B cell (primary cell): ENCODE results near the gene ZNF304. TPM values are rescaled to one million over a fixed set of nuclear protein-coding genes. Genes with fewer than 3 reads are reported as not detected.

ENCODE experiments used
- ATAC-seq: fragments of 200-7000 bp; cut with Tn5 transposase; one replicate; pipeline ENCODE4 v1.10.0; 2021; ENCODE audit warnings: low read depth, mild to moderate bottlenecking, moderate number of reproducible peaks, moderate library complexity
- CTCF ChIA-PET: fragments of 350-600 bp; sonication (Branson Sonifier 250); formaldehyde crosslinking; loops from one replicate; lab custom pipeline; 2021; ENCODE audit warnings: antibody characterized with exemption, inconsistent platforms; lab: Charles Lee
- POLR2A ChIA-PET: fragments of 350-600 bp; sonication (Branson Sonifier 250); formaldehyde crosslinking; loops from one replicate; lab custom pipeline; 2021; ENCODE audit warnings: antibody characterized with exemption; lab: Charles Lee
- DNase-seq: peaks from one replicate; pipeline ENCODE4 v3.0.0; 2013
- H2AFZ ChIP-seq: 2 replicates; pipeline ENCODE4 v1.6.1; 2012; ENCODE audit warnings: mild to moderate bottlenecking, low read depth, low read length; ENCODE audit not compliant: insufficient read depth, poor library complexity, severe bottlenecking
- H3K27ac ChIP-seq, 2 donors: 1 replicate in 1 of 2; 2 replicates in 1 of 2; pipeline ENCODE4 v1.5.1; 2012 to 2013; ENCODE audit warnings: low read length in 2 of 2, mild to moderate bottlenecking in 2 of 2, moderate library complexity in 1 of 2
- H3K27me3 ChIP-seq, 4 experiments: fragments of 200-600 bp in 1 of 4; sonication (generic) in 1 of 4; replicated peaks in 1 of 4; 1 replicate in 2 of 4; 2 replicates in 2 of 4; pipeline versions ENCODE4 v1.6.1 to v1.7.0; 2013 to 2016; ENCODE audit warnings: low read length in 3 of 4, mild to moderate bottlenecking in 2 of 4, mixed read lengths in 1 of 4, moderate library complexity in 1 of 4; ENCODE audit not compliant: insufficient read depth in 4 of 4, control insufficient read depth in 3 of 4; ENCODE audit errors: control extremely low read depth in 1 of 4
- H3K36me3 ChIP-seq, 2 experiments: replicated peaks in 1 of 2; 1 replicate in 1 of 2; 2 replicates in 1 of 2; pipeline versions ENCODE4 v1.6.1 to v1.7.1; 2013; ENCODE audit warnings: low read length in 1 of 2; ENCODE audit not compliant: insufficient read depth in 2 of 2, control insufficient read depth in 1 of 2; ENCODE audit errors: control extremely low read depth in 1 of 2, extremely low read depth in 1 of 2
- H3K4me1 ChIP-seq, 2 donors: fragments of 200-600 bp in 1 of 2; sonication (generic) in 1 of 2; 1 replicate in 1 of 2; 2 replicates in 1 of 2; pipeline versions ENCODE4 v1.5.1 to v1.6.1; 2013 to 2017; ENCODE audit warnings: low read length in 2 of 2; ENCODE audit not compliant: control insufficient read depth in 2 of 2, insufficient read depth in 2 of 2
- H3K4me2 ChIP-seq: replicated peaks from 2 replicates; pipeline ENCODE3; 2012; ENCODE audit warnings: mild to moderate bottlenecking, low read depth, low read length; ENCODE audit not compliant: poor library complexity, severe bottlenecking
- H3K4me3 ChIP-seq, 5 experiments: fragments of 200-600 bp in 1 of 5; sonication (generic) in 1 of 5; 1 replicate in 3 of 5; 2 replicates in 2 of 5; pipeline versions ENCODE4 v1.5.1 to v1.7.0; 2011 to 2016; ENCODE audit warnings: low read length in 4 of 5, mild to moderate bottlenecking in 4 of 5, low read depth in 2 of 5, control low read depth in 1 of 5, moderate library complexity in 1 of 5; ENCODE audit not compliant: insufficient read depth in 1 of 5; ENCODE audit errors: control extremely low read depth in 1 of 5, extremely low read depth in 1 of 5
- H3K79me2 ChIP-seq: fragments of 200-600 bp; sonication (generic); one replicate; pipeline ENCODE4 v1.6.0; 2016; ENCODE audit warnings: low read length; ENCODE audit not compliant: control insufficient read depth, insufficient read depth
- H3K9ac ChIP-seq: fragments of 200-600 bp; sonication (generic); 2 replicates; pipeline ENCODE4 v1.6.1; 2017; ENCODE audit warnings: mild to moderate bottlenecking, low read length, moderate library complexity
- H3K9me3 ChIP-seq, 3 donors: one replicate each; pipeline versions ENCODE4 v1.6.1 to v1.7.1; 2013; ENCODE audit warnings: low read length in 2 of 3; ENCODE audit not compliant: control insufficient read depth in 2 of 3, insufficient read depth in 1 of 3; ENCODE audit errors: control extremely low read depth in 1 of 3
- H4K20me1 ChIP-seq: 2 replicates; pipeline ENCODE4 v1.6.0; 2012; ENCODE audit warnings: mild to moderate bottlenecking, low read length; ENCODE audit not compliant: insufficient read depth, control insufficient read depth, poor library complexity, severe bottlenecking
- H3K27ac Mint-ChIP-seq: one replicate; pipeline ENCODE4 v1.8.0; 2021; ENCODE audit warnings: mixed read lengths
- H3K27me3 Mint-ChIP-seq: one replicate; pipeline ENCODE4 v1.8.0; 2021; ENCODE audit warnings: mixed read lengths
- H3K4me1 Mint-ChIP-seq: one replicate; pipeline ENCODE4 v1.8.0; 2021; ENCODE audit warnings: mixed read lengths
- H3K4me3 Mint-ChIP-seq: one replicate; pipeline ENCODE4 v1.8.0; 2021; ENCODE audit warnings: mixed read lengths
- H3K9me3 Mint-ChIP-seq: one replicate; pipeline ENCODE4 v1.8.0; 2022; ENCODE audit warnings: mixed read lengths; ENCODE audit not compliant: insufficient read depth
- CTCF ChIP-seq: fragments of 200-600 bp; IDR thresholded peaks from one replicate; pipeline ENCODE4 v1.8.0; 2022; ENCODE audit warnings: antibody characterized with exemption, mild to moderate bottlenecking
- EZH2 ChIP-seq: IDR thresholded peaks from 2 replicates; pipeline ENCODE4 v1.6.1; 2012; ENCODE audit warnings: borderline replicate concordance, low read depth, mild to moderate bottlenecking, moderate library complexity, low read length; ENCODE audit not compliant: insufficient read depth, poor library complexity, severe bottlenecking
- whole genome bisulfite sequencing: methylation state at CpG from one replicate; pipeline ENCODE4 v1.1.5; 2013; ENCODE audit warnings: missing lambda C conversion rate; ENCODE audit not compliant: insufficient coverage; 5-methylcytosine and 5-hydroxymethylcytosine counted together
- intact Hi-C: fragments of 100-400 bp; cut with micrococcal nuclease; formaldehyde crosslinking; loops from one replicate; pipeline ENCODE4 v1.10.0; 2022
- polyA plus RNA-seq: library from polyadenylated mRNA; depleted of rRNA; stranded (reverse); fragments of >200 nt; gene quantifications from 2 replicates; pipeline ENCODE4 v1.2.3, GENCODE V29; 2012
- total RNA-seq, 2 donors: library from RNA; stranded (reverse); fragments of 120-200 nt in 1 of 2; gene quantifications; 1 replicate in 1 of 2; 2 replicates in 1 of 2; pipeline versions ENCODE4 v1.2.3 to v1.2.4, GENCODE V29; 2013 to 2022

ZNF304 gene
- total and polyA plus RNA-seq, 2 donors (not counting 1 experiment from before 2014, with no cell fraction given), result 5.0 to 16.2 TPM

- TF ChIP-seq CTCF, result no peak
- no peak for TF ChIP-seq EZH2
- Histone ChIP-seq H3K36me3 (peaks cover 5 to 49% of the 10 kb centered on the region in 2 experiments), H3K4me3 (no peak overlapping the region), H2AFZ (no peak overlapping the region), H3K79me2 (peaks cover 5% of the 10 kb centered on the region), H3K27me3 (no peaks in the 10 kb centered on the region), H3K4me2 (no peak overlapping the region), H3K4me1 (no peaks in the 10 kb centered on the region), H3K9ac (no peak overlapping the region), H3K9me3 (peaks cover 11 to 41% (median 38%) of the 10 kb centered on the region in 3 donors), H4K20me1 (no peaks in the 10 kb centered on the region), H3K27ac (no peak overlapping the region)
- Mint-ChIP-seq H3K9me3 (peaks cover 17% of the 10 kb centered on the region), H3K4me3 (no peak overlapping the region), H3K27me3 (no peaks in the 10 kb centered on the region), H3K27ac (no peak overlapping the region), H3K4me1 (no peaks in the 10 kb centered on the region)
- intact Hi-C loops, result no loop called here
- ChIA-PET POLR2A (no interaction called here), CTCF (no interaction called here)
- DNase-seq, result no peak
- ATAC-seq, result no peak
- 90% methylated on average over 5 of the region's 6 CpGs for WGBS
Measured at GRCh38 chr19:57376151-57376550, 25.1 kb downstream of the ZNF304 start.

- no peak overlapping the region for H3K27ac Mint-ChIP-seq
- no peaks in the 10 kb centered on the region for H3K4me1 Mint-ChIP-seq
- ATAC-seq, result no peak
- peaks cover 4 to 41% of the 10 kb centered on the region in 2 experiments for H3K36me3 ChIP-seq
- H3K4me2 ChIP-seq, result no peak overlapping the region
- intact Hi-C loops, result no loop called here
- no peak overlapping the region for H3K4me3 Mint-ChIP-seq
- ChIA-PET POLR2A (no interaction called here), CTCF (no interaction called here)
- H2AFZ ChIP-seq, result no peak overlapping the region
- H3K27ac ChIP-seq, result no peak overlapping the region
- H3K27me3 ChIP-seq, result no peaks in the 10 kb centered on the region
- DNase-seq, result no peak
- TF ChIP-seq CTCF, result no peak
- TF ChIP-seq EZH2, result no peak
- H3K4me1 ChIP-seq, result no peaks in the 10 kb centered on the region
- H3K4me3 ChIP-seq, result no peak overlapping the region
- WGBS, result no CpG with 5 or more reads among the region's 3 CpGs
- H4K20me1 ChIP-seq, result no peaks in the 10 kb centered on the region
- peaks cover 17% of the 10 kb centered on the region for H3K9me3 Mint-ChIP-seq
- H3K9me3 ChIP-seq, result peaks cover 11 to 44% (median 41%) of the 10 kb centered on the region in 3 donors
- H3K9ac ChIP-seq, result no peak overlapping the region
- peaks cover 5% of the 10 kb centered on the region for H3K79me2 ChIP-seq
- H3K27me3 Mint-ChIP-seq, result no peaks in the 10 kb centered on the region
Measured at GRCh38 chr19:57377498-57378146, 26.6 kb downstream of the ZNF304 start.
